NCI-H1105 treated with DMSO at 0.1 percent for 48 hours (cell line): ENCODE measurements around the gene KCNT1.

ENCODE experiments used
- DNase-seq: peaks from one replicate; lab custom pipeline; 2025; lab: John Stamatoyannopoulos, UW

KCNT1 gene

GRCh38 chr9:135802876-135803419 is 101.0 kb downstream of the KCNT1 start:
- no peak for DNase-seq

GRCh38 chr9:135803441-135803840 is 101.5 kb downstream of the KCNT1 start:
- DNase-seq = no peak

- no peak for DNase-seq
These were observed 102.8 kb downstream of the KCNT1 start for GRCh38 chr9:135804581-135805421.

- no peak for DNase-seq
These were observed 103.5 kb downstream of the KCNT1 start for GRCh38 chr9:135805422-135806022.

GRCh38 chr9:135809166-135809565 is 107.2 kb downstream of the KCNT1 start:
- DNase-seq = no peak

GRCh38 chr9:135810806-135811575 is 109.0 kb downstream of the KCNT1 start:
- DNase-seq = no peak

GRCh38 chr9:135811801-135812200 is 109.8 kb downstream of the KCNT1 start:
- peak; percentile 90 for DNase-seq

GRCh38 chr9:135812961-135813360 is 111.0 kb downstream of the KCNT1 start:
- DNase-seq = no peak

- no peak for DNase-seq
These were observed 111.8 kb downstream of the KCNT1 start for GRCh38 chr9:135813671-135814290.

- no peak for DNase-seq
These were observed 112.6 kb downstream of the KCNT1 start for GRCh38 chr9:135814421-135815095.

GRCh38 chr9:135815413-135815812 is 113.4 kb downstream of the KCNT1 start:
- DNase-seq = no peak

- no peak for DNase-seq
These were observed 114.1 kb downstream of the KCNT1 start for GRCh38 chr9:135815830-135816650.

GRCh38 chr9:135816651-135816970 is 114.6 kb downstream of the KCNT1 start:
- no peak for DNase-seq

GRCh38 chr9:135817951-135818717 is 116.1 kb downstream of the KCNT1 start:
- DNase-seq = no peak

GRCh38 chr9:135818718-135819475 is 116.9 kb downstream of the KCNT1 start:
- no peak for DNase-seq

GRCh38 chr9:135819905-135820304 is 117.9 kb downstream of the KCNT1 start:
- DNase-seq = no peak

GRCh38 chr9:135820661-135821060 is 118.7 kb downstream of the KCNT1 start:
- DNase-seq = no peak

GRCh38 chr9:135821116-135821515 is 119.1 kb downstream of the KCNT1 start:
- no peak for DNase-seq

- no peak for DNase-seq
These were observed 119.9 kb downstream of the KCNT1 start for GRCh38 chr9:135821733-135822373.
